KMS-11 (cell line): ENCODE measurements around the gene NME9.
A peak's percentile ranks its signal among the peaks of the same experiment; 100 is the strongest.

Experiments
- H2AFZ ChIP-seq: fragments of 200-600 bp; sonication (generic); 2 replicates; pipeline ENCODE4 v1.6.1; 2016; ENCODE audit warnings: antibody characterized with exemption, mixed run types, low read depth
- H3K27ac ChIP-seq: fragments of 200-600 bp; sonication (generic); 2 replicates; pipeline ENCODE4 v1.6.1; 2016; ENCODE audit warnings: mild to moderate bottlenecking, mixed run types
- H3K27me3 ChIP-seq: fragments of 200-600 bp; sonication (generic); 2 replicates; pipeline ENCODE4 v1.6.1; 2017; ENCODE audit warnings: mild to moderate bottlenecking, low read depth, mixed run types, moderate library complexity; ENCODE audit not compliant: insufficient read depth
- H3K36me3 ChIP-seq: fragments of 200-600 bp; sonication (generic); 2 replicates; pipeline ENCODE4 v1.6.1; 2017; ENCODE audit warnings: mild to moderate bottlenecking, mixed run types; ENCODE audit not compliant: insufficient read depth
- H3K4me1 ChIP-seq: fragments of 200-600 bp; sonication (generic); 2 replicates; pipeline ENCODE4 v1.6.1; 2016; ENCODE audit warnings: mild to moderate bottlenecking, low read depth, mixed run types; ENCODE audit not compliant: poor library complexity, severe bottlenecking
- H3K4me2 ChIP-seq: fragments of 200-600 bp; sonication (generic); 2 replicates; pipeline ENCODE4 v1.7.0; 2016; ENCODE audit warnings: mild to moderate bottlenecking, mixed run types
- H3K4me3 ChIP-seq: fragments of 200-600 bp; sonication (generic); IDR thresholded peaks from 2 replicates; pipeline ENCODE4 v1.6.1; 2017; ENCODE audit warnings: low read depth, low read length, mixed read lengths; ENCODE audit not compliant: insufficient read depth
- H3K79me2 ChIP-seq: fragments of 200-600 bp; sonication (generic); 2 replicates; pipeline ENCODE4 v1.6.1; 2016; ENCODE audit warnings: low read depth, mixed run types; ENCODE audit not compliant: insufficient read depth
- H3K9ac ChIP-seq: fragments of 200-600 bp; sonication (generic); 2 replicates; pipeline ENCODE4 v1.6.1; 2016; ENCODE audit warnings: mild to moderate bottlenecking, mixed run types
- H4K20me1 ChIP-seq: fragments of 200-600 bp; sonication (generic); 2 replicates; pipeline ENCODE4 v1.6.1; 2016; ENCODE audit warnings: mild to moderate bottlenecking, mixed run types; ENCODE audit not compliant: insufficient read depth
- TF ChIP-seq, protein P1 (sequence below): fragments of 200-600 bp; sonication (generic); conservative IDR thresholded peaks from 2 replicates; pipeline ENCODE4 v1.6.1; 2017; ENCODE audit warnings: low read depth, mild to moderate bottlenecking, antibody characterized with exemption, low read length, moderate library complexity, mixed read lengths

Gene NME9

DNA sequence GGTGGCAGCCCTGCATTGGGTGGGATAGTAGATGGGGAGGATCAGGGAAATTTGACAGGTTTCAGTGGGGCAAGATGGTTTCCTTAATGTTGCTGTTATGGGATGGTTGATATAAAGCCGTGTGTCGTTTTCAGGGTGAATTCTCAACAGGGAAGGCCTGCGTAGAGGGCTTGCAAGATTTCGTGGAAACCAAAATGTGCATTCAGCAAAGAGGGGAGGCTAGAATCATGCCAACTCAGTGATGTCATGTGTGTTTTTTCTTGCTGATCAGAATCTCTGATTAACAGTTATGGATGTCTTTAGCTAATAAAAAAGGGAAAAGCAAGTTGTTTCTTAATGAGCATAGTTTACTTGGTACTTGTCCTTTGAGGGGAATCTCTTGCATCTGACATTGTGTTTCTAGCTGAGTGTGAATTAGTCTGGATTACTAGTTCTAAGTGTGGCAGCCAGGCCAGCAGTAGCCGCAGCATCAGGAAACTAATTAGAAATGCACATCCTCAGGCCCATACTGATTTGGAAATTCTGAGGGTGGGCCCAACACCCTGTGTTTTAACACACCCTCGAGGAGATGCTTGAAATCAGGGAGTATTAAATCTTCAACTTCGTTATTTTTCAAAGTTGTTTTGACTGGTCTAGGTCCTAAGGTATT lies 43.6 kb upstream of the NME9 start:
- Histone ChIP-seq H3K4me3 (no peak overlapping the region), H3K27ac (no peak overlapping the region), H3K36me3 (no peaks in the 10 kb centered on the region), H2AFZ (no peak overlapping the region), H3K9ac (no peak overlapping the region), H4K20me1 (no peaks in the 10 kb centered on the region), H3K4me1 (peaks cover 36% of the 10 kb centered on the region), H3K27me3 (no peaks in the 10 kb centered on the region), H3K4me2 (no peak overlapping the region), H3K79me2 (no peaks in the 10 kb centered on the region)
- TF ChIP-seq, protein P1, sequence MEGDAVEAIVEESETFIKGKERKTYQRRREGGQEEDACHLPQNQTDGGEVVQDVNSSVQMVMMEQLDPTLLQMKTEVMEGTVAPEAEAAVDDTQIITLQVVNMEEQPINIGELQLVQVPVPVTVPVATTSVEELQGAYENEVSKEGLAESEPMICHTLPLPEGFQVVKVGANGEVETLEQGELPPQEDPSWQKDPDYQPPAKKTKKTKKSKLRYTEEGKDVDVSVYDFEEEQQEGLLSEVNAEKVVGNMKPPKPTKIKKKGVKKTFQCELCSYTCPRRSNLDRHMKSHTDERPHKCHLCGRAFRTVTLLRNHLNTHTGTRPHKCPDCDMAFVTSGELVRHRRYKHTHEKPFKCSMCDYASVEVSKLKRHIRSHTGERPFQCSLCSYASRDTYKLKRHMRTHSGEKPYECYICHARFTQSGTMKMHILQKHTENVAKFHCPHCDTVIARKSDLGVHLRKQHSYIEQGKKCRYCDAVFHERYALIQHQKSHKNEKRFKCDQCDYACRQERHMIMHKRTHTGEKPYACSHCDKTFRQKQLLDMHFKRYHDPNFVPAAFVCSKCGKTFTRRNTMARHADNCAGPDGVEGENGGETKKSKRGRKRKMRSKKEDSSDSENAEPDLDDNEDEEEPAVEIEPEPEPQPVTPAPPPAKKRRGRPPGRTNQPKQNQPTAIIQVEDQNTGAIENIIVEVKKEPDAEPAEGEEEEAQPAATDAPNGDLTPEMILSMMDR, result no peak

DNA sequence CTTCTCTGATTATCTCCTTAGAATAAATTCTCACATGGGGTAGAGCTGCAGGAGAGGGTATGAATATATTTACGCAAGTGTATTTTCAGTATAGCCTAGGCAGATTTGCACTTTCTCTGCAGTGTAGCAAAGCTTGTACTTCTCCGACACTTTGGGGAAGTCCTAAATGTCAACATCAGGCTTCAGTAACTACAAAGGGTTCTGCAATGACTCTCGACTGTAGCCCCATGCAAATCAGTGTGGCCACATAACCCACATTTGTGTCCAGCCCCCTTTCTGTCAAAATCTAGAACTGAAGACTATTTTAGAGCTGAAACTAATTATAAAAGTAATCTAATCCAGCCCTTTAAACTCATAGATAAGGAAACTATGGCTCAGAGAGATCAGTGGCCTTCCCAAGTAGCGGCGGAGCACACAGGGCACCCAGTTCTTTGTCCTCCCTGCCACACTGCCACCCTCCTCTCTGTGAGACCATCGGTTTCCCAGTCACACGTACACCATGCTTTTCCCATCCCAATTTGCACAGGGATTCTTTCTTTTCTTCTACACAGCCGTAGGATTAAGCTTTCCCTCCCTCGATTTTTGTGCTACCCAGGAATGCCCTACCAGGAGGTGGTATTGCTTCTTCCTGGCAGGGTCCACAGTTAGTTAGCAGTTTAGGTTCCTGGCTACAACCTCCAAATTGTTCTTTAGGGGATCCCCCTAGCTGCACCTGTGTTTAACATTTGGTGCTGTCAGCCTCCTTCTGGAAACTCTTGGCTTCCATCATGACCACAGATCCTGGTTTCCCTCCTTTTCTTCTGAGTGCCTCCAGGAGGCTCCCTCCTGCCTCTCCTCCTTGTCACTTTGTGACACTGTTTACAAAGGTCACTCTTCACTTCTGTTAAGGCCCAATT lies 41.7 kb upstream of the NME9 start:
- Histone ChIP-seq H4K20me1 (no peaks in the 10 kb centered on the region), H2AFZ (0 out of 2 replicates have a peak overlapping the region, but pooled peaks have one; percentile 16), H3K4me3 (no peak overlapping the region), H3K27me3 (no peaks in the 10 kb centered on the region), H3K36me3 (no peaks in the 10 kb centered on the region), H3K9ac (no peak overlapping the region), H3K27ac (peak overlapping the region; percentile 38; the same call in 1 of the 2 replicates), H3K79me2 (no peaks in the 10 kb centered on the region), H3K4me1 (peaks cover 36% of the 10 kb centered on the region), H3K4me2 (peak overlapping the region; percentile 85)
- TF ChIP-seq, protein P1, result no peak

DNA sequence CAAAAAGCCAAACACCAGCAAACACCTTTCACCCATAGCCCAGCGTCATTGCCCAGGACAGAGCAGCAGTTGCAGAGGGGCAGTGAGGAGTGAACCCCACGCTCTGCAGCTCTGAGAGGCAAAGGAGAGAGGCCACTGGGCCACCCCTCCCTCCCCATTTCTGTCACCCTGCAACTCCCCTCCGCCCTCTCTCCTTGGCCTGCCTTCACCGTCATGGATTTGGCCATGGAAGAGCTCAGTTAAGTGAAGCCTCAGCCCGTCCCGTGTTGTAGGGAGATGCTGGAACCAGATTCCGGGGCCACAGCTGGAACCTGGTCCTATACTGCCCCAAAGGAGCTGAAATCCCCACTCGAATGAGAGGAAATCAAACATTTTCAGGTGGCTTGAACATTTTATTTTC lies 40.7 kb upstream of the NME9 start:
- Histone ChIP-seq H3K27ac (no peak overlapping the region), H3K9ac (no peak overlapping the region), H2AFZ (no peak overlapping the region), H3K4me1 (peaks cover 36% of the 10 kb centered on the region), H3K79me2 (no peaks in the 10 kb centered on the region), H3K27me3 (no peaks in the 10 kb centered on the region), H3K4me2 (peak overlapping the region; percentile 85; the same call in 1 of the 2 replicates), H3K36me3 (no peaks in the 10 kb centered on the region), H3K4me3 (no peak overlapping the region), H4K20me1 (no peaks in the 10 kb centered on the region)
- TF ChIP-seq, protein P1, result no peak

DNA sequence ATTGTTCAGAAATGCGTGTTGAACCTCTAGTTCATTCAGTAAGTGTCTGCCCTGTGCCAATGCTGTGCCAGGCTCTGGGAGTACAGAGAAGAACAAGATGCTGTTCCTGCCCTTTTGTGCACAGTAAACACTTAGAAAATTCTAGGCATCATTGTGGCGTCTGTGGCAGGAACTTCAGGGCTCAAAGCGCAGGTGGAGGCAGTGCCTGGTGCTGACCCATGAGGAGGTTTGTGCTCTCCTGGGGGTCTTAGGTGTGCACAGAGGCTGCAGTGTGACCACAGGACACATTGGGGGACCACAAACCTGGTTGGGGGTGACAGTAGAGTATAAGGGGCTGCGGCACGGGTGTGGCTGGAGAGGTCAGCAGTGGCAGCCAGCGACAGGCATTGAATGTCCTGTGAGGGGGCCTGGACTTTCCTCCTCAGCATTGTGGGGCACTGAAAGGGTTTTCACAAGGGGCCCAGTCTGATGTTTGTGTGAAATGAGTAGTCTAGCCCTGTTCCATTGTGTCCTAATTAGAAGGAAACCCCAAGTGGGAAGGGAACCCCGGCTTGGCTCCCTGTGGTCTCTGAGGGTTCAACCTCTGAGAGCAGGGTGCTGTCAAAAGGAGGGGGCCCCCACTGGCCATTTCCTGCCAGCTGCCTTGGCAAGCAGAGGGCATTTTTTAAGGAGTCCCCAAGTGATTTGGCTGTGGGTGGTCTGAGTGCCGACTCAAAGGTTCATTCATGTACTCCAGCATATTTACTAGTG lies 39.7 kb upstream of the NME9 start:
- Histone ChIP-seq H3K4me2 (no peak overlapping the region), H3K9ac (no peak overlapping the region), H3K4me1 (peaks cover 36% of the 10 kb centered on the region), H4K20me1 (no peaks in the 10 kb centered on the region), H3K27me3 (no peaks in the 10 kb centered on the region), H3K79me2 (no peaks in the 10 kb centered on the region), H3K36me3 (no peaks in the 10 kb centered on the region), H3K27ac (no peak overlapping the region), H2AFZ (no peak overlapping the region), H3K4me3 (no peak overlapping the region)
- TF ChIP-seq, protein P1, result no peak
